ENCODE measurements around the gene BEST3. TPM values are rescaled to one million over a fixed set of nuclear protein-coding genes. Genes with fewer than 3 reads are reported as not detected.

BEST3 gene
- total and polyA plus RNA-seq, 2 of the 4 experiments (the other 2 are of a cell fraction): under 0.01 to 0.07 TPM

DNA sequence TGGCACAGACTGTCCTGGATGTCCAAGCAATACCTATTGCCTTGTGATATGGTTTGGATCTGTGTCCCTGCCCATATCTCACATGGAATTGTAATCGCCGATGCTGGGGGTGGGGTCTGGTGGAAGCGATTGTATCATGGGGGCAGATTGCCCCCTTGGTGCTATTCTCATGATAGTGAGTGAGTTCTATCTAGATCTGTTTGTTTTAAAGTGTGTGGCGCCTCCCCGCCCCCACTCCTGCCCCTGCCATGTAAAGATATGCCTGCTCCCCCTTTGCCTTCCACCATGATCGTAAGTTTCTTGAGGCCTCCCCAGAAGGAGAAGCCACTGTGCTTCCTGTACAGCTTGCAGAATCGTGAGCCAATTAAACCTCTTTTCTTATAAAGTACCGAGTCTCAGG lies 71.6 kb downstream of the BEST3 start:
- DNase-seq (no peak), ATAC-seq (ENCODE audit: low read depth) (no peak)
- Histone ChIP-seq H4K8ac (ENCODE audit: low read depth in 2 of 2, low read length in 2 of 2) (no peak overlapping the region), H3K4ac (ENCODE audit: low read depth, low read length) (no peak overlapping the region), H3K79me1 (ENCODE audit: low read depth in 1 of 2, low read length in 2 of 2) (no peaks in the 10 kb centered on the region), H3K9ac (ENCODE audit: low read depth, low read length) (no peak overlapping the region), H3K4me3 (ENCODE audit: insufficient read depth, low read depth, low read length) (no peak overlapping the region), H3K4me1 (ENCODE audit: control insufficient read depth, insufficient read depth, low read length) (no peaks in the 10 kb centered on the region), H2AK5ac (ENCODE audit: low read depth, low read length) (no peak overlapping the region), H2AK9ac (replicated peaks; ENCODE audit: low read depth, low read length, poor library complexity) (no peak overlapping the region), H4K5ac (ENCODE audit: low read depth, low read length) (no peak overlapping the region), H2BK15ac (ENCODE audit: low read depth, low read length) (no peak overlapping the region), H3K4me2 (ENCODE audit: low read depth, low read length) (no peak overlapping the region), H2BK120ac (ENCODE audit: low read depth, low read length) (no peak overlapping the region), H4K20me1 (ENCODE audit: insufficient read depth, low read length) (no peaks in the 10 kb centered on the region), H2AFZ (replicated peaks; ENCODE audit: low read length, poor library complexity) (no peak overlapping the region), H3K9me3 (ENCODE audit: control insufficient read depth, insufficient read depth, low read length) (no peaks in the 10 kb centered on the region), H3K27ac (ENCODE audit: insufficient read depth, low read length) (no peak overlapping the region), H3K9me1 (ENCODE audit: insufficient read depth, low read length) (no peaks in the 10 kb centered on the region), H3K18ac (ENCODE audit: low read depth, low read length) (no peak overlapping the region), H4K91ac (ENCODE audit: insufficient read depth, low read depth, low read length) (no peak overlapping the region), H2BK5ac (ENCODE audit: low read depth, low read length, poor library complexity, severe bottlenecking) (no peak overlapping the region), H3K27me3 (ENCODE audit: control insufficient read depth, insufficient read depth, low read length) (peaks cover 8% of the 10 kb centered on the region), H3K56ac (ENCODE audit: extremely low read depth, insufficient read depth, low read length) (no peak overlapping the region), H2BK20ac (ENCODE audit: low read depth, low read length) (no peak overlapping the region), H3K36me3 (ENCODE audit: control insufficient read depth, insufficient read depth, low read length) (no peaks in the 10 kb centered on the region), H3K23ac (ENCODE audit: low read depth, low read length) (no peak overlapping the region), H3K14ac (replicated peaks; ENCODE audit: low read depth, low read length) (no peak overlapping the region)
- dilution Hi-C loops (cut with HindIII; ENCODE audit: low sequenced_read_pairs, unreplicated experiment) (no loop called here), in situ Hi-C loops (cut with MboI; ENCODE audit: low sequenced_read_pairs) (no loop called here), intact Hi-C loops (cut with micrococcal nuclease) (no loop called here)
- POLR2A ChIA-PET (ENCODE audit: unreplicated experiment): no interaction called here
- TF ChIP-seq MAFK (IDR thresholded peaks at IDR 0.05; ENCODE audit: low read depth, low read length): no peak
- no CpG with 5 or more reads among the region's 8 CpGs for whole genome bisulfite sequencing, 2 experiments (ENCODE audit: extremely low coverage in 2 of 2, insufficient read length in 1 of 2)
- BruUV-seq (replicated peaks): no TSS peak
- CTCF ChIA-PET: no interaction called here

Data from IMR-90 (cell line).